MCF 10A (cell line): ENCODE results near the gene ART1. TPM values are rescaled to one million over a fixed set of nuclear protein-coding genes. Genes with fewer than 3 reads are reported as not detected.

Experiments
- BruUV-seq: library from RNA; stranded (reverse); fragments of 400-500 nt; replicated peaks from 2 replicates; lab custom pipeline; 2021; lab: Mats Ljungman, UMichigan
- CTCF ChIA-PET: fragments of 300-600 bp; sonication (Branson Sonifier 250); formaldehyde crosslinking; extraction: SDS; loops from one replicate; lab custom pipeline; 2021; ENCODE audit warnings: antibody characterized with exemption, inconsistent platforms; lab: Yijun Ruan, JAX
- POLR2A ChIA-PET: fragments of 300-600, 350-650 bp; sonication (Branson Sonifier 250); formaldehyde crosslinking; extraction: SDS; loops from one replicate; lab custom pipeline; 2020; ENCODE audit warnings: antibody characterized with exemption, inconsistent platforms; lab: Yijun Ruan, JAX
- DNase-seq: peaks from one replicate; pipeline ENCODE4 v3.0.0-alpha.2; 2018; ENCODE audit not compliant: unreplicated experiment
- H3K27ac Mint-ChIP-seq: one replicate; pipeline ENCODE4 v1.8.0; 2022; ENCODE audit warnings: mild to moderate bottlenecking, low read depth, mixed read lengths; ENCODE audit not compliant: unreplicated experiment
- H3K27me3 Mint-ChIP-seq: one replicate; pipeline ENCODE4 v1.8.0; 2022; ENCODE audit warnings: mixed read lengths; ENCODE audit not compliant: insufficient read depth, unreplicated experiment
- H3K36me3 Mint-ChIP-seq: one replicate; pipeline ENCODE4 v1.8.0; 2022; ENCODE audit warnings: mild to moderate bottlenecking, moderate library complexity, mixed read lengths; ENCODE audit not compliant: insufficient read depth, unreplicated experiment
- H3K4me1 Mint-ChIP-seq: one replicate; pipeline ENCODE4 v1.8.0; 2022; ENCODE audit warnings: mixed read lengths; ENCODE audit not compliant: insufficient read depth, unreplicated experiment
- H3K4me3 Mint-ChIP-seq: one replicate; pipeline ENCODE4 v1.8.0; 2022; ENCODE audit warnings: mild to moderate bottlenecking, moderate library complexity, mixed read lengths; ENCODE audit not compliant: unreplicated experiment
- H3K9me3 Mint-ChIP-seq: one replicate; pipeline ENCODE4 v1.8.0; 2022; ENCODE audit warnings: mixed read lengths; ENCODE audit not compliant: unreplicated experiment
- CTCF ChIP-seq: fragments of 200-600 bp; IDR thresholded peaks from one replicate; pipeline ENCODE4 v1.8.0; 2022; ENCODE audit warnings: antibody characterized with exemption, mild to moderate bottlenecking; ENCODE audit not compliant: unreplicated experiment
- intact Hi-C: fragments of 100-400 bp; cut with micrococcal nuclease; formaldehyde crosslinking; loops from 2 replicates; pipeline ENCODE4 v1.14.1; 2022
- total RNA-seq: library from RNA; stranded (reverse); gene quantifications from 2 replicates; pipeline ENCODE4 v1.2.3, GENCODE V29; 2022

ART1 gene
- total RNA-seq, 1 experiment from 2014 or later, result not detected

GRCh38 chr11:3664032-3664630 is 19.2 kb downstream of the ART1 start:
- peaks cover 14% of the 10 kb centered on the region for H3K36me3 Mint-ChIP-seq
- peaks cover 3% of the 10 kb centered on the region for H3K27me3 Mint-ChIP-seq
- DNase-seq, result no peak
- H3K9me3 Mint-ChIP-seq, result peaks cover 7% of the 10 kb centered on the region
- no peak overlapping the region for H3K27ac Mint-ChIP-seq
- no peak for TF ChIP-seq CTCF
- BruUV-seq, result no TSS peak
- CTCF ChIA-PET, result interaction anchor here (1.1 kb wide), 2 partner anchors 17 to 54 kb away, joined by 3 to 4 read pairs; no protein-coding TSS in a partner anchor
- POLR2A ChIA-PET, result no interaction called here
- no peak overlapping the region for H3K4me3 Mint-ChIP-seq
- intact Hi-C loops, result no loop called here
- no peaks in the 10 kb centered on the region for H3K4me1 Mint-ChIP-seq

GRCh38 chr11:3665336-3666022 is 20.6 kb downstream of the ART1 start:
- CTCF ChIA-PET, result interaction anchor here (1.1 kb wide), 1 partner anchor 9 kb away, joined by 6 read pairs; no protein-coding TSS in a partner anchor
- no peak for DNase-seq
- H3K4me3 Mint-ChIP-seq, result no peak overlapping the region
- peaks cover 7% of the 10 kb centered on the region for H3K9me3 Mint-ChIP-seq
- POLR2A ChIA-PET, result interaction anchor here (1.2 kb wide), 1 partner anchor 9 kb away, joined by 3 read pairs; no protein-coding TSS in a partner anchor
- no peak overlapping the region for H3K27ac Mint-ChIP-seq
- H3K36me3 Mint-ChIP-seq, result peaks cover 17% of the 10 kb centered on the region
- no peaks in the 10 kb centered on the region for H3K27me3 Mint-ChIP-seq
- intact Hi-C loops, result no loop called here
- no TSS peak for BruUV-seq
- no peaks in the 10 kb centered on the region for H3K4me1 Mint-ChIP-seq
- no peak for TF ChIP-seq CTCF

- Mint-ChIP-seq H3K9me3 (peaks cover 7% of the 10 kb centered on the region), H3K36me3 (peaks cover 17% of the 10 kb centered on the region), H3K27ac (no peak overlapping the region), H3K4me3 (no peak overlapping the region), H3K4me1 (no peaks in the 10 kb centered on the region), H3K27me3 (no peaks in the 10 kb centered on the region)
- no peak for DNase-seq
- intact Hi-C loops, result no loop called here
- no peak for TF ChIP-seq CTCF
- ChIA-PET POLR2A (no interaction called here), CTCF (interaction anchor here (1.1 kb wide), 1 partner anchor 9 kb away, joined by 6 read pairs; no protein-coding TSS in a partner anchor)
- no TSS peak for BruUV-seq
These were observed 21.1 kb downstream of the ART1 start for GRCh38 chr11:3666023-3666530.
